Gastrocnemius medialis (tissue), 4 donors: ENCODE data around the gene SAMD4A. TPM values are rescaled to one million over a fixed set of nuclear protein-coding genes. Genes with fewer than 3 reads are reported as not detected.
A peak's percentile ranks its signal among the peaks of the same experiment; 100 is the strongest.

Source experiments
- ATAC-seq, 2 donors: fragments of 150-250 bp; one replicate each; pipeline ENCODE4 v1.9.1; 2016
- DNase-seq, 2 donors: peaks; one replicate each; pipeline ENCODE4 v3.0.0-alpha.2; 2019
- H3K27ac ChIP-seq, 4 donors: fragments of 200-600 bp; sonication (generic); 1 replicate in 1 of 4; 2 replicates in 3 of 4; pipeline ENCODE4 v1.5.1; 2016 to 2018; ENCODE audit warnings: mild to moderate bottlenecking in 2 of 4, moderate library complexity in 1 of 4
- H3K27me3 ChIP-seq, 3 donors: fragments of 200-600 bp; sonication (generic) in 2 of 3; 1 replicate in 1 of 3; 2 replicates in 2 of 3; pipeline versions ENCODE4 v1.5.1 to v1.6.0; 2016 to 2019; ENCODE audit warnings: mild to moderate bottlenecking in 1 of 3, moderate library complexity in 1 of 3
- H3K36me3 ChIP-seq, 2 donors: fragments of 200-600 bp; sonication (generic) in 1 of 2; one replicate each; pipeline ENCODE4 v1.5.1; 2017 to 2018
- H3K4me1 ChIP-seq, 2 donors: fragments of 200-600 bp; sonication (generic) in 1 of 2; one replicate each; pipeline ENCODE4 v1.5.1; 2016 to 2017; ENCODE audit warnings: mild to moderate bottlenecking in 2 of 2
- H3K4me3 ChIP-seq, 4 donors: fragments of 200-600 bp; sonication (generic) in 3 of 4; 1 replicate in 1 of 4; 2 replicates in 3 of 4; pipeline ENCODE4 v1.5.1; 2016 to 2019; ENCODE audit warnings: mild to moderate bottlenecking in 2 of 4
- H3K9me3 ChIP-seq, 3 donors: fragments of 200-600 bp; sonication (generic) in 2 of 3; 1 replicate in 1 of 3; 2 replicates in 2 of 3; pipeline ENCODE4 v1.5.1; 2016 to 2019
- POLR2A ChIP-seq, 2 donors: fragments of 450-650 bp; IDR thresholded peaks; one replicate each; pipeline ENCODE4 v1.6.1; 2017; ENCODE audit warnings: antibody characterized with exemption in 2 of 2, mild to moderate bottlenecking in 2 of 2, moderate library complexity in 2 of 2
- in situ Hi-C, 4 donors: fragments of 200-750 bp; cut with MboI; loops; one replicate each; pipeline versions ENCODE4 v1.15.0 to v1.8.0; 2017; ENCODE audit warnings: low sequenced_read_pairs in 4 of 4
- intact Hi-C: fragments of 100-400 bp; cut with DNase I; formaldehyde crosslinking; loops from one replicate; pipeline ENCODE4 v1.15.1; 2023; ENCODE audit warnings: low total_unique reads
- total RNA-seq, 4 donors: library from RNA; depleted of rRNA; stranded (reverse); fragments of >200 nt; gene quantifications; one replicate each; pipeline versions ENCODE4 v1.1.0 to v1.2.3, GENCODE V29; 2016
- TF ChIP-seq, protein P1 (sequence below), 5 experiments: fragments of 450-650 bp in 3 of 5; fragments of 200-600 bp in 2 of 5; sonication (generic) in 2 of 5; IDR thresholded peaks in 4 of 5; conservative IDR thresholded peaks in 1 of 5; 1 replicate in 4 of 5; 2 replicates in 1 of 5; pipeline ENCODE4 v1.5.1; 2016 to 2019; ENCODE audit warnings: antibody characterized with exemption in 5 of 5, mild to moderate bottlenecking in 3 of 5, moderate library complexity in 3 of 5

The SAMD4A gene
- total RNA-seq, 4 donors from 2014 or later: 26.4 to 48.0 (median 42.2) TPM

DNA sequence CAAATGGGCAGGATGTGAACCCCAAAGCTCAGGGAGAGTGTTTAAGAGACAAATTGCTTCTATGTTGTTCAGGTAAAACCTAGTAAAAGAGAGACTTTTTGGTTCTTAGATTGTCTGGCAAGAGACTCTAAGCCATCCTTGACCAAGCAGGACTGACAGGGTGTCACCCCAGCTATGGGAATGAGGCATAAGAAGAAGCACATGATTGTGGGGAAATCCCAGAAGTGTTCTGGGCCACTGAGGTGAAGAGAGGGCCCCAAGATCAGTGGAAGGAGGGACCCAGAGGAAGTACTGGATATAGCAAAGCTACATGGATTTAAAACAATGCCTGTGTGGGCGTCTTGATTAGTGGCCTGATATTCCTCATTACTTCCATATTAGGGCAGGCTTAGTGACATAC is 99.0 kb downstream of the SAMD4A start:
- no peaks in the 10 kb centered on the region for H3K36me3 ChIP-seq
- peaks cover 67 to 70% of the 10 kb centered on the region in 2 donors for H3K4me1 ChIP-seq
- H3K27me3 ChIP-seq: no peaks in the 10 kb centered on the region
- H3K4me3 ChIP-seq: no peak overlapping the region
- H3K9me3 ChIP-seq: no peaks in the 10 kb centered on the region
- peak overlapping the region in 3 of 4 donors; percentile 1 to 90 (median 86) for H3K27ac ChIP-seq
- in situ Hi-C loops: no loop called here
- no peak for ATAC-seq
- no peak for DNase-seq
- TF ChIP-seq, protein P1, sequence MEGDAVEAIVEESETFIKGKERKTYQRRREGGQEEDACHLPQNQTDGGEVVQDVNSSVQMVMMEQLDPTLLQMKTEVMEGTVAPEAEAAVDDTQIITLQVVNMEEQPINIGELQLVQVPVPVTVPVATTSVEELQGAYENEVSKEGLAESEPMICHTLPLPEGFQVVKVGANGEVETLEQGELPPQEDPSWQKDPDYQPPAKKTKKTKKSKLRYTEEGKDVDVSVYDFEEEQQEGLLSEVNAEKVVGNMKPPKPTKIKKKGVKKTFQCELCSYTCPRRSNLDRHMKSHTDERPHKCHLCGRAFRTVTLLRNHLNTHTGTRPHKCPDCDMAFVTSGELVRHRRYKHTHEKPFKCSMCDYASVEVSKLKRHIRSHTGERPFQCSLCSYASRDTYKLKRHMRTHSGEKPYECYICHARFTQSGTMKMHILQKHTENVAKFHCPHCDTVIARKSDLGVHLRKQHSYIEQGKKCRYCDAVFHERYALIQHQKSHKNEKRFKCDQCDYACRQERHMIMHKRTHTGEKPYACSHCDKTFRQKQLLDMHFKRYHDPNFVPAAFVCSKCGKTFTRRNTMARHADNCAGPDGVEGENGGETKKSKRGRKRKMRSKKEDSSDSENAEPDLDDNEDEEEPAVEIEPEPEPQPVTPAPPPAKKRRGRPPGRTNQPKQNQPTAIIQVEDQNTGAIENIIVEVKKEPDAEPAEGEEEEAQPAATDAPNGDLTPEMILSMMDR (IDR thresholded peaks at IDR 0.05 in 4 of 5, conservative IDR thresholded peaks at IDR 0.05 in 1 of 5): no peak
- intact Hi-C loops: no loop called here

DNA sequence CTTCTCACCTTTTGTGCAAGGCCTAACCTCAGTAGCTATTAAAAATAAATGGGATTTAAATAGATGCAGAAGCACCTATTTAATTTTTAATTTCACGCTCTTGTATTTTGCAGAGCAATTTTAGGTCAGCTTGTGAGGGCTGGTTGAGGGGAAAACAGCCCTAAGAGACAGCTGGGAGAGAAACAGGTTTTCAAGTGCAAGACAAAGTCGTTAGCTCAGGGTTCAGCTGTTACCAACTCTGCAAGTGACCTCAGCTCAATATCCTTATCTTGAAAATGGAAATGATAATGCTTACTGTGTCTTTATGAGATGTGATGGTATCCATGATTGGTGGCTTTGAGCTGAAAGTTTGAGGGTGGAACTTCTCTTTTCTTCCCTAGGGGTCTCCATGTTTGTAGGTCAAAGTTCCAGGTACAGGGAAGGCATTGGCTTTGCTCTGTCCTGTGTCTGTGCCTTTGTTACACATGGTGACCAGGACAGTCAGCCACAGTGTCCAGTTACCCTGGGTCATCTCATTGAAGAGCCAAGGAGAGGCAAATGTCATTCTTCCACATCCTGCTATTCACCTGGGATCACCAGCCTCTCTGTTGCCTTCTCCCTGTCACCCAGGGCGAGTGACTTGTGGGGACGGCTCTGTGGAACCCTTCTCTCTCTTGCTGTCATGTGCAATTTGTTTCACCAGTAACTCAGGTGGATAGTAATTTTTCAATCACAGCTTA is 100.3 kb downstream of the SAMD4A start:
- in situ Hi-C loops: no loop called here
- Histone ChIP-seq H3K9me3 (no peaks in the 10 kb centered on the region), H3K27ac (peak overlapping the region; percentile 77 to 90 (median 83)), H3K4me3 (no peak overlapping the region), H3K27me3 (no peaks in the 10 kb centered on the region), H3K4me1 (peaks cover 78 to 80% of the 10 kb centered on the region in 2 donors), H3K36me3 (no peaks in the 10 kb centered on the region)
- peak; percentile 48 to 61 for ATAC-seq
- no peak for TF ChIP-seq POLR2A (IDR thresholded peaks at IDR 0.05)
- TF ChIP-seq, protein P1 (IDR thresholded peaks at IDR 0.05 in 4 of 5, conservative IDR thresholded peaks at IDR 0.05 in 1 of 5): no peak
- peak in 1 of 2 donors; percentile 53 for DNase-seq
- intact Hi-C loops: no loop called here

DNA sequence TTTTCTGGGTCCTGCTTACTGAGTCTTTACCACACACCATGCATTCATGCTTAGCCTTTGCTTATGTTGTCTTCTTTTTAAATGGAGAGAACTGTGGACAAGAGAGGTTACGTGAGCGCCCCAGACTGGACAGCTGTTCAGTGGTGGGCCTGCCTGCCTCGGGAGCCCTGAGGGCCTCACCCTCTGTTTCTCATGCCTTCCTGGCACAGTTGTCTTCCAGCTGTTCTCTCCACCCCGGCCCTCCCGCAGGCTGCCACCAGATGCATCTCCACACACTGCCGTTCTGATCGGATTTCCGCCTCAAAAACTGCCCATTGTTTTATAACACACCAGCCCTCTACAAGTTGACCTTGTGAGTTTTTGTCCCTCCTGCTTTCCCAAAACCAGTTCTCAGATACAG is 100.8 kb downstream of the SAMD4A start:
- Histone ChIP-seq H3K27me3 (no peaks in the 10 kb centered on the region), H3K27ac (peak overlapping the region; percentile 77 to 90 (median 83)), H3K4me3 (no peak overlapping the region), H3K9me3 (no peaks in the 10 kb centered on the region), H3K4me1 (peaks cover 81 to 82% of the 10 kb centered on the region in 2 donors), H3K36me3 (no peaks in the 10 kb centered on the region)
- DNase-seq (no peak), ATAC-seq (no peak)
- in situ Hi-C loops (no loop called here), intact Hi-C loops (no loop called here)
- no peak for TF ChIP-seq POLR2A (IDR thresholded peaks at IDR 0.05)
- TF ChIP-seq, protein P1 (IDR thresholded peaks at IDR 0.05 in 4 of 5, conservative IDR thresholded peaks at IDR 0.05 in 1 of 5): no peak

DNA sequence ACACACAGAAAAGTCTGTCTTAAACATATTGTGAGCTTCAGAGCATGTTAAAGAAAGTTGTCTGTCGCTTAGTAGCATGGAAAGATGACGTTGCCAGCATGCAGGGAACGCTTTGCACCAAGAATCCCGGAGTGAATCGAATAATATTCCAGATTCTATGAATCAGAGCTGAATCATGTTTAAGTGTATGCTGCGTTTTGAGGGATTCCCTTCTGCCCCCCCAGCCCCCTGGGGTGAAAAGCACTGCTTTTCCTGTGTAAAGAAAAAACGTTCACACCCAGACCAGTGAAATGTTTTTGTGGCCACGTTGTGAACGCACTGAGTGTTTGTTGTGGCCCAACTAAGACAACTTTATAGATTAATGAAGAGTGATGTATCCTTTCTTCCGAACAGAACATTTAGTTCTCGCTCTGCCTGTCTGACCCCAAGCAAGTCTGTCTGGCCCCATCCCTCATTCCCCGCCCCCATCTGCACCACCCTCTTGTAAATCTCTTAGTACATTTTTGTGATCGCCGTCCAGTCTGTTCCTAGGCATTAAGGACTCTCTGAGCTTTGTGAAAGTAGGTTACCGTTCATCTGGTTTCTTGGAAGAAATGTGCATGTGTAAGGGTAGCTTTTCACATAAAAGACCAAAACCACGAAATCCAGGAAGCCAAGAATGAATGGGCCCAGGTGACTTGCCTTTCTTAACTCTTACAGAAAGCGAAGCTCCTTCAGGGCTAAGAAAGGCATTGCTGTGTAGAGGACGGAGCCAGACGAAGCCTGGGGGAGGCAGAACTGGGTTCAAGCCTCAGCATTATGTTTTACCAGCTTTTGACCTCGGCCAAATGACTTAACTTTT is 103.0 kb downstream of the SAMD4A start:
- no peak for ATAC-seq
- no peak for TF ChIP-seq POLR2A (IDR thresholded peaks at IDR 0.05)
- TF ChIP-seq, protein P1 (IDR thresholded peaks at IDR 0.05 in 4 of 5, conservative IDR thresholded peaks at IDR 0.05 in 1 of 5): no peak
- in situ Hi-C loops: no loop called here
- no peak overlapping the region for H3K4me3 ChIP-seq
- intact Hi-C loops: no loop called here
- no peaks in the 10 kb centered on the region for H3K36me3 ChIP-seq
- peak overlapping the region; percentile 77 to 90 (median 83) for H3K27ac ChIP-seq
- H3K4me1 ChIP-seq: peaks cover 93 to 97% of the 10 kb centered on the region in 2 donors
- DNase-seq: no peak
- no peaks in the 10 kb centered on the region for H3K9me3 ChIP-seq
- H3K27me3 ChIP-seq: no peaks in the 10 kb centered on the region
